Measurements from ENCODE around the gene TRAPPC14.
A peak's percentile ranks its signal among the peaks of the same experiment; 100 is the strongest.
"Not testable (repeated sequence)": the region's sequence is repeated elsewhere in the genome, so short reads cannot be mapped to it uniquely, and the experiment has no call there.

The TRAPPC14 gene

DNA sequence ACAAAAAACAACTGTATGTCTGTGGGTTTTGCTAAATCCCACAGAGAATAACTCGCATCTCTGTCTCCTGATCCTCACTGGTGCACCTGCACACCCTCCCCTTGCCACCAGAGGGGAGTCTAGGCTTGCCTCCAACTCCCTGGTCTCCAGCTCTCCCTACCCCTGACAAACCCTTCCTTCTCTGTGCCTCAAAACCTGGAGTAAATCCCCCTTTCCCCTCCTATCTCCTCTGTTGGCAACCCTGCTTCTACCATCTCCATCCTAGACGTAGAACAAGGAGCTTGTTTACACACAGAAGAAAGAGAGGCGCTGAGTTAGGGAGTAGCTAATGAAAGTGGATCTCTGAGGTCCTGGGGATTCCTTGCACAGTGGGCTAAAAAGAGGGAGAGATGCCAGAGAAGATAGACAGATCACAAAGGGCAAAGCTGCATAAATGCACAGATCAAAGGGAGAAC, 25.8 kb downstream of the TRAPPC14 start:
- H3K4me3 ChIP-seq (ENCODE audit: low read depth, low read length), result no peak overlapping the region
- DNase-seq (ENCODE audit: low read depth), result peak; percentile 80
- TF ChIP-seq CTCF (IDR thresholded peaks at IDR 0.05; ENCODE audit: insufficient read depth, low read depth, low read length, missing control alignments), result peak; percentile 98

DNA sequence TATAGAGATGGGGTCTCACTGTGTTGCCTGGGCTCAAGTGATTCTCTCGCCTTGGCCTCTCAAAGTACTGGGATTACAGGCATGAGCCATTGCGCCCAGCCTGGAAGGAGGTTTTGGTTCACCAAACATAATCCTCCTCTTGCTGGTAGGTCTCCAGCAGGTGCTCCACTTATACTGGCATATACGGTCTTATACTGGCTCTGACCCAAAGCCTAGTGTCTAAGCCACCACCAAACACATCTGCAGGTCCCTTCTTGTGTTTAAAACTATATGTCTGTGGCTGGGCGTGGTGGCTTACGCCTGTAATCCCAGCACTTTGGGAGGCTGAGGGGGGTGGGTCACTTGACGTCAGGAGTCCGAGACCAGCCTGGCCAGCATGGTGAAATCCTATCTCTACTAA, 26.4 kb downstream of the TRAPPC14 start:
- H3K4me3 ChIP-seq (ENCODE audit: low read depth, low read length), result no peak overlapping the region
- no peak for DNase-seq (ENCODE audit: low read depth)
- TF ChIP-seq CTCF (IDR thresholded peaks at IDR 0.05; ENCODE audit: insufficient read depth, low read depth, low read length, missing control alignments), result no peak

DNA sequence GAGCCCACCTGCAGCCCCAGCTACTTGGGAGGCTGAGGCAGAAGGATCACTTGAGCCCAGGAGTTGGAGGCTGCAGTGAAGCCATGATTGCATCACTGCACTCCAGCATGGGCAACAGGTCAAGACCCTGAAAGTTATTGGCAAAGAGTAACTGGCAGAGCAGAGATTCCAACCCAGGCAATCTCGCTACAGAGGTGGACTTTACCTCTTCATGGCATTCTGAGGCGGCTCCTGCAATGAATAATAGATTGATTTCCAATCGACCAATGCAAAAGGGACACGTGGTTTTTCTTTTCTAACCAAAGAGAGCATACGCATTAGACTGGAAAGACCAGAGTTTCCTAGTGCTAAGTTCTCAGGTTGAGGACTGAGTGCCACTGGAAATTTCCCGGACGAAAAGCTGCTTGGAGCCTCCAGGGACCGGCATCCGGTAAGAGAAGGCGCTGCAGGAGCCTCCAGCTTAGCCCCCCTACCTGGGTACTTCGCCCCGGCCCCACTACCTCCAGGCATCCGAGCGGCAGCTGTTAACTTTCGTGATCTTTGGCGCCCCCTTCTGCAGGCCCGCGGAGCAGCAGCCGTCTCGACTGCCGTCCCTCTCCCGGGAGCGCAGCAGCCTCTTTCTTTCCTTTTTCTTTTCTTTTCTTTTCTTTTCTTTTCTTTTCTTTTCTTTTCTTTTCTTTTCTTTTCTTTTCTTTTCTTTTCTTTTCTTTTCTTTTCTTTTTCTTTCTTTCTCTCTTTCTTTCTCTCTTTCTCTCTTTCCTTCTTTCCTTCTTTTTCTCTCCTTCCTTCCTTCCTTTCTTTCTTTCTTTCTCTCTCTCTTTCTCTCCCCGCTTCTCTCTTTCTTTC, 27.7 kb downstream of the TRAPPC14 start:
- TF ChIP-seq CTCF (IDR thresholded peaks at IDR 0.05; ENCODE audit: insufficient read depth, low read depth, low read length, missing control alignments), result peak; percentile 75
- H3K4me3 ChIP-seq (ENCODE audit: low read depth, low read length), result no peak overlapping the region
- peak; percentile 70 for DNase-seq (ENCODE audit: low read depth)

- not testable (repeated sequence) for H3K4me3 ChIP-seq (ENCODE audit: low read depth, low read length); DNase-seq (ENCODE audit: low read depth)
These were observed 28.3 kb downstream of the TRAPPC14 start for GRCh38 chr7:100130220-100130607.

- TF ChIP-seq CTCF (IDR thresholded peaks at IDR 0.05; ENCODE audit: insufficient read depth, low read depth, low read length, missing control alignments), result no peak
- DNase-seq (ENCODE audit: low read depth), result no peak
- H3K4me3 ChIP-seq (ENCODE audit: low read depth, low read length), result no peak overlapping the region
These were observed 29.9 kb downstream of the TRAPPC14 start for GRCh38 chr7:100128637-100128963.

DNA sequence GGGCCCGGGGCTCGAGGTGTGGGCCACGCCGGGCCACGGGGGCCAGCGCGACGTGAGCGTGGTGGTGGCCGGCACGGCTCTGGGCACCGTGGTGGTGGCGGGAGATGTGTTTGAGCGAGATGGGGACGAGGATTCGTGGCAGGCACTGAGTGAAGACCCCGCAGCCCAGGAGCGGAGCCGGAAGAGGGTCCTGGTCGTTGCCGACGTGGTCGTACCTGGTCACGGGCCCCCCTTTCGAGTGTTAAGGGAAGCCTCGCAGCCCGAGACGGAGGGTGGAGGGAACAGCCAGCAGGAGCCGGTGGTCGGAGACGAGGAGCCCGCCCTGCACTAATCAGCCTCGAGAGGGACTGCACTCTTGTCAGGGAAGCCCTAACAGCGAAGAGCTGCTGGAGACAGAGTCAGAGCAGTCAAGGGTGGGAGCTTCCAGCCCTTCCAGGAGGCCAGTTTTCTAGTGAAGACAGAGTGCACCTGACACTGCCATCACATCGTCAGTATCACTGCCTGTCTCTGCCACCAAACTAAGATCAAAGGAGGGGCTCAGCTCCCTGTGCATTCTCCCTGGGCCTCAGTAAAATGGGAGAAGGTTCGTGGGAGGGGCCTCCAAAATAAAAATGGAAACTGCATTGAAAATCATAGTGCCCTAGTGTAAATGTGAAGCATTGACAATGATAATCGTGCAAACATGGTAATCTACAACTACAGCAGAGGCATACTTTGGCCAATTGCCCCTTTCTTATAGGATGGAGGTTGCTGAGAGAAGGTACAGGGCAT, 30.5 kb downstream of the TRAPPC14 start:
- TF ChIP-seq CTCF (IDR thresholded peaks at IDR 0.05; ENCODE audit: insufficient read depth, low read depth, low read length, missing control alignments), result no peak
- peak; percentile 37 for DNase-seq (ENCODE audit: low read depth)
- H3K4me3 ChIP-seq (ENCODE audit: low read depth, low read length), result peak overlapping the region; percentile 96
